Sigmoid colon (tissue), 7 donors: Measurements from ENCODE around the gene SPEM3. TPM values are rescaled to one million over a fixed set of nuclear protein-coding genes. Genes with fewer than 3 reads are reported as not detected.
A peak's percentile ranks its signal among the peaks of the same experiment; 100 is the strongest.
"Not testable (repeated sequence)": the region's sequence is repeated elsewhere in the genome, so short reads cannot be mapped to it uniquely, and the experiment has no call there.

ENCODE experiments used
- DNase-seq: peaks from one replicate; pipeline ENCODE4 v3.0.0-alpha.2; 2019
- H3K27ac ChIP-seq, 4 donors: fragments of 200-600 bp; sonication (generic); one replicate each; pipeline ENCODE4 v1.5.1; 2016 to 2019; ENCODE audit warnings: mild to moderate bottlenecking in 1 of 4
- H3K27me3 ChIP-seq, 3 donors: fragments of 200-600 bp; sonication (generic); one replicate each; pipeline ENCODE4 v1.5.1; 2019; ENCODE audit warnings: mild to moderate bottlenecking in 1 of 3
- H3K36me3 ChIP-seq, 4 donors: fragments of 200-600 bp; sonication (generic); one replicate each; pipeline ENCODE4 v1.5.1; 2016 to 2019
- H3K4me1 ChIP-seq, 4 donors: fragments of 200-600 bp; sonication (generic); one replicate each; pipeline ENCODE4 v1.5.1; 2017 to 2019
- H3K4me3 ChIP-seq, 4 donors: fragments of 200-600 bp; sonication (generic); one replicate each; pipeline ENCODE4 v1.5.1; 2017 to 2019; ENCODE audit warnings: mild to moderate bottlenecking in 2 of 4, moderate library complexity in 1 of 4
- H3K9me3 ChIP-seq, 4 donors: fragments of 200-600 bp in 3 of 4; sonication (generic) in 3 of 4; one replicate each; pipeline versions ENCODE4 v1.5.1 to v1.6.1; 2013 to 2019
- EP300 ChIP-seq, 4 donors: sonication (generic); formaldehyde crosslinking; IDR thresholded peaks; one replicate each; pipeline ENCODE4 v1.6.1; 2017; ENCODE audit warnings: antibody characterized with exemption in 4 of 4
- POLR2A ChIP-seq, 2 donors: fragments of 450-650 bp; IDR thresholded peaks; one replicate each; pipeline ENCODE4 v1.6.1; 2016; ENCODE audit warnings: antibody characterized with exemption in 2 of 2, mild to moderate bottlenecking in 2 of 2, moderate library complexity in 2 of 2
- POLR2AphosphoS5 ChIP-seq, 4 donors: sonication (generic); formaldehyde crosslinking; IDR thresholded peaks; one replicate each; pipeline ENCODE4 v1.6.1; 2017; ENCODE audit warnings: antibody characterized with exemption in 4 of 4
- WGBS, 2 donors: extraction: QIAGEN DNeasy Blood & Tissue Kit; methylation state at CpG; one replicate each; pipeline ENCODE4 v1.1.7; 2013; 5-methylcytosine and 5-hydroxymethylcytosine counted together
- intact Hi-C: fragments of 100-400 bp; cut with DNase I; formaldehyde crosslinking; loops from one replicate; pipeline ENCODE4 v1.15.1; 2023
- polyA plus RNA-seq, 3 donors: library from polyadenylated mRNA; stranded (reverse); fragments of 200-250 nt; gene quantifications; one replicate each; pipeline ENCODE4 v1.2.3, GENCODE V29; 2013
- total RNA-seq, 4 donors: library from RNA; depleted of rRNA; stranded (reverse); fragments of >200 nt; gene quantifications; one replicate each; pipeline ENCODE4 v1.1.0, GENCODE V29; 2016
- TF ChIP-seq, protein P1 (sequence below), 4 experiments: fragments of 450-650 bp in 3 of 4; fragments of 200-600 bp in 1 of 4; IDR thresholded peaks; one replicate each; pipeline ENCODE4 v1.5.1; 2016 to 2019; ENCODE audit warnings: antibody characterized with exemption in 4 of 4, mild to moderate bottlenecking in 3 of 4, moderate library complexity in 2 of 4
- donor health status: healthy with polysubstance abuse.
- donor health status: Bipolar disorder and iron deficiency.
- donor health status: healthy.

The SPEM3 gene
- total and polyA plus RNA-seq, 7 donors = not detected

DNA sequence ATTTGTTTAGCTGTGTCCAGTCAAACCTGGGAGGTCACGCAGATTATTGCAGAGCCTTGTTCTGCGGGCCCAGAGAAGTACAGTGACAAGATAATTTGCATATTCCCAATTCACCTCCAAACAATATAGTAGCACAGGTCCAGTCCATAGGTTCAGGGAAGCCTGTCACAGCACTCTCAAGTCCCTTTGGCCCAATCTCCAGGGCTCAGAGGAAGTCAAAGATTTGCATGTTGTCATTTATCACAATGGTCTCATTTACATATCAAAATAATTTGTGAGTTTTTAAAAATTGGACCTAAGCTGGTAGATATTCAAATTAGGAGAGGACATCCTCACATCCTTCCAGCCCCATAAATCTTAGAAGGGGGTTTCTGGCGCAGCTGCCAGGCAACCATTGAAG, 38.8 kb downstream of the SPEM3 start:
- H3K4me1 ChIP-seq = peaks cover 0 to 61% (median 34%) of the 10 kb centered on the region in 4 donors
- no peak overlapping the region for H3K4me3 ChIP-seq
- 85 to 91% methylated on average over 3 of the region's 3 CpGs for WGBS, 2 donors
- intact Hi-C loops = no loop called here
- peak overlapping the region; percentile 46 to 59 (median 50) for H3K27ac ChIP-seq
- TF ChIP-seq EP300 (IDR thresholded peaks at IDR 0.05) (no peak), POLR2A (IDR thresholded peaks at IDR 0.05) (no peak), POLR2AphosphoS5 (IDR thresholded peaks at IDR 0.05) (no peak)
- TF ChIP-seq, protein P1, sequence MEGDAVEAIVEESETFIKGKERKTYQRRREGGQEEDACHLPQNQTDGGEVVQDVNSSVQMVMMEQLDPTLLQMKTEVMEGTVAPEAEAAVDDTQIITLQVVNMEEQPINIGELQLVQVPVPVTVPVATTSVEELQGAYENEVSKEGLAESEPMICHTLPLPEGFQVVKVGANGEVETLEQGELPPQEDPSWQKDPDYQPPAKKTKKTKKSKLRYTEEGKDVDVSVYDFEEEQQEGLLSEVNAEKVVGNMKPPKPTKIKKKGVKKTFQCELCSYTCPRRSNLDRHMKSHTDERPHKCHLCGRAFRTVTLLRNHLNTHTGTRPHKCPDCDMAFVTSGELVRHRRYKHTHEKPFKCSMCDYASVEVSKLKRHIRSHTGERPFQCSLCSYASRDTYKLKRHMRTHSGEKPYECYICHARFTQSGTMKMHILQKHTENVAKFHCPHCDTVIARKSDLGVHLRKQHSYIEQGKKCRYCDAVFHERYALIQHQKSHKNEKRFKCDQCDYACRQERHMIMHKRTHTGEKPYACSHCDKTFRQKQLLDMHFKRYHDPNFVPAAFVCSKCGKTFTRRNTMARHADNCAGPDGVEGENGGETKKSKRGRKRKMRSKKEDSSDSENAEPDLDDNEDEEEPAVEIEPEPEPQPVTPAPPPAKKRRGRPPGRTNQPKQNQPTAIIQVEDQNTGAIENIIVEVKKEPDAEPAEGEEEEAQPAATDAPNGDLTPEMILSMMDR (IDR thresholded peaks at IDR 0.05) = no peak
- no peak for DNase-seq
- peaks cover 18 to 43% (median 27%) of the 10 kb centered on the region in 4 donors for H3K36me3 ChIP-seq
- no peaks in the 10 kb centered on the region for H3K9me3 ChIP-seq
- no peaks in the 10 kb centered on the region for H3K27me3 ChIP-seq

DNA sequence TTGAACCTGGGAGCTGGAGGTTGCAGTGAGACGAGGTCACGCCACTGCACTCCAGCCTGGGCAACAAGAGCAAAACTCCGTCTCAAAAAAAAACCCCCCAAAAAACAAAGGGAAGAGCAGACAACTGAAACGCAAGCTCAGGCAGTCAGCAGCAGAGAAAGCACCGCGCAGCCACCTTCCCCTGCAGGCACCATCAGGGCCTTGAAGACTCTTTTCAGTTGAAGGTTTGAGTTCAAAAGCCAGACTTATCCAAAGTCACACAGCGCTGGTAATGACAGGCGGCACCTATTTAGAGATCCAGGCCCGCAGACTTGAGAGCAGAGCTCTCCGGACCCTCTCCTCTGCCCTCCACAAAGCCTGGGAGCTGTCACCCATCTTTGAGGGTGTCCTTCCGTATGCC, 39.6 kb downstream of the SPEM3 start:
- Histone ChIP-seq H3K9me3 (no peaks in the 10 kb centered on the region), H3K36me3 (peaks cover 13 to 36% (median 20%) of the 10 kb centered on the region in 4 donors), H3K27ac (no peak overlapping the region), H3K27me3 (no peaks in the 10 kb centered on the region), H3K4me1 (peaks cover 0 to 62% (median 34%) of the 10 kb centered on the region in 4 donors), H3K4me3 (no peak overlapping the region)
- no peak for TF ChIP-seq EP300 (IDR thresholded peaks at IDR 0.05)
- no peak for TF ChIP-seq POLR2A (IDR thresholded peaks at IDR 0.05)
- TF ChIP-seq POLR2AphosphoS5 (IDR thresholded peaks at IDR 0.05) = no peak
- TF ChIP-seq, protein P1 (IDR thresholded peaks at IDR 0.05) = no peak
- WGBS, 2 donors = 91 to 95% methylated on average over 11 of the region's 11 CpGs
- intact Hi-C loops = no loop called here
- no peak for DNase-seq

DNA sequence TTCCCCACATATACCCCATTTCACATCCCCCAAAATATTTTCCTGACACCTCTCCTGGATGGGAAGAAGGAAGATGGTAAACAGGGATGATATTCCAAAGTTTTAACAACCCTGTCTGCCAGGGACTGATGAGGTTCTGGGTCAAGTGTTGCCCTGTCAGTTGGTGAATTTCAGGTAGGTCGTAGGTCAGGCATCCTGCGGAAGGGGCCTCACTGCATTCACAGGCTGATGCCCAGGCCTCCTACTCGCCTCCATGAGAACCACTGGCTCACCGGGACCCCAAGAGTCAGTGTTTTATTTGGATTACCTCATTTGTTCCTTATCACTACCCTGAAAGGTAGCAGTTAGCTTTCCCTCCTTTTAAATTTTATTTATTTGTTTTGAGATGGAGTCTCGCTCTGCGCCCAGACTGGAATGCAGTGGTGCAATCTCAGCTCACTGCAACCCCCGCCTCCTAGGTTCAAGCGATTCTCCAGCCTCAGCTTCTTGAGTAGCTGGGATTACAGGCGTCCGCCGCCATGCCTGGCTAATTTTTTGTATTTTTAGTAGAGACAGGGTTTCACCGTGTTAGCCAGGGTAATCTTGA, 40.2 kb downstream of the SPEM3 start:
- Histone ChIP-seq H3K27ac (no peak overlapping the region), H3K4me3 (no peak overlapping the region), H3K9me3 (no peaks in the 10 kb centered on the region), H3K36me3 (peaks cover 7 to 29% (median 14%) of the 10 kb centered on the region in 4 donors), H3K4me1 (peaks cover 0 to 68% (median 36%) of the 10 kb centered on the region in 4 donors), H3K27me3 (no peaks in the 10 kb centered on the region)
- WGBS, 2 donors = 78 to 85% methylated on average over 12 of the region's 12 CpGs
- intact Hi-C loops = no loop called here
- TF ChIP-seq EP300 (IDR thresholded peaks at IDR 0.05) = no peak
- no peak for DNase-seq

DNA sequence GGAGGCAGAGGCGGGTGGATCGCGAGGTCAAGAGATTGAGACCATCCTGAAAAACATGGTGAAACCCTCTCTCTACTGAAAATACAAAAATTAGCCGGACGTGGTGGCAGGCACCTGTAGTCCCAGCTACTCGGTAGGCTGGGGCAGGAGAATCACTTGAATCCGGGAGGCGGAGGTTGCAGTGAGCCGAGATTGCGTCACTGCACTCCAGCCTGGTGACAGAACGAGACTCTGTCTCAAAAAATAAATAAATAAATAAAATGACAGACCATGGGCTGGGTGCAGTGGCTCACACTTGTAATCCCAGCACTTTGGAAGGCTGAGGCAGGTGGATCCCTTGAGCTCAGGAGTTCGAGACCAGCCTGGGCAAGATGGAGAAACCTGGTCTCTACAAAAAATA, 41.2 kb downstream of the SPEM3 start:
- H3K4me3 ChIP-seq, DNase-seq, intact Hi-C loops, H3K27ac ChIP-seq, H3K27me3 ChIP-seq, H3K9me3 ChIP-seq: not testable (repeated sequence)
- 95% methylated on average over 12 of the region's 12 CpGs for whole genome bisulfite sequencing, 2 donors
- Histone ChIP-seq H3K36me3 (peaks cover 7 to 21% (median 14%) of the 10 kb centered on the region in 4 donors), H3K4me1 (peaks cover 0 to 76% (median 44%) of the 10 kb centered on the region in 4 donors)

DNA sequence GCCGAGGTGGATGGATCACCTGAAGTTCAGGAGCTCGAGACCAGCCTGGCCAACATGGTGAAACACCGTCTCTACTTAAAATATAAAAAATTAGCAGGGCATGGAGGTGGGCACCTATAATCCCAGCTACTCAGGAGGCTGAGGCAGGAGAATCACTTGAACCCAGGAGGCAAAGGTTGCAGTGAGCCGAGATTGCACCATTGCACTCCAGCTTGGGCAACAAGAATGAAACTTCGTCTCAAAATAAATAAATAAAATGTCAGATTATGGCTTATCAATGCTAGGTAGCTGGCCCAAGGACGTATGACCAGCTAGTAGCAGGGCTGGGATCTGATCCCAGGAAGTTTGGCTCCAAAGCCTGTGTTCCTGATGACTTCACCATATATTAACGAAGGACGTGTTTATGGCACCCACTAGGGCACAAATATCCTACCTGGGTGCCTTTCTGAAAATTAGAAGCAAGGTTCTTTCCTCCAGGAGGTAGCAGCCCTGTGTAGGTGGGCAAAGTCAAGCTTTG, 41.9 kb downstream of the SPEM3 start:
- H3K27me3 ChIP-seq, intact Hi-C loops, H3K4me3 ChIP-seq, DNase-seq, H3K27ac ChIP-seq, H3K9me3 ChIP-seq: not testable (repeated sequence)
- peaks cover 0 to 83% (median 49%) of the 10 kb centered on the region in 4 donors for H3K4me1 ChIP-seq
- H3K36me3 ChIP-seq = peaks cover 5 to 17% (median 12%) of the 10 kb centered on the region in 4 donors
- WGBS, 2 donors = 73 to 85% methylated on average over 8 of the region's 8 CpGs

GRCh38 chr17:7471729-7472128, 43.1 kb downstream of the SPEM3 start:
- H3K27ac ChIP-seq = no peak overlapping the region
- H3K36me3 ChIP-seq = peaks cover 0 to 6% (median under 1%) of the 10 kb centered on the region in 4 donors
- 71 to 91% methylated on average over 2 of the region's 2 CpGs for WGBS, 2 donors
- intact Hi-C loops = no loop called here
- H3K4me1 ChIP-seq = peaks cover 0 to 84% (median 51%) of the 10 kb centered on the region in 4 donors
- no peak overlapping the region for H3K4me3 ChIP-seq
- H3K9me3 ChIP-seq = no peaks in the 10 kb centered on the region
- DNase-seq = no peak
- H3K27me3 ChIP-seq = no peaks in the 10 kb centered on the region
- TF ChIP-seq EP300 (IDR thresholded peaks at IDR 0.05) = no peak
- no peak for TF ChIP-seq POLR2AphosphoS5 (IDR thresholded peaks at IDR 0.05)
- TF ChIP-seq, protein P1 (IDR thresholded peaks at IDR 0.05) = no peak
- no peak for TF ChIP-seq POLR2A (IDR thresholded peaks at IDR 0.05)

- H3K9me3 ChIP-seq, H3K4me3 ChIP-seq, DNase-seq, H3K27me3 ChIP-seq, H3K36me3 ChIP-seq, intact Hi-C loops: not testable (repeated sequence)
- Histone ChIP-seq H3K4me1 (peaks cover 0 to 73% (median 53%) of the 10 kb centered on the region in 4 donors), H3K27ac (peak overlapping the region; percentile 94 to 100 (median 100))
- WGBS, 2 donors = 89 to 92% methylated on average over 8 of the region's 8 CpGs
Measured at GRCh38 chr17:7474767-7475166, 46.1 kb downstream of the SPEM3 start.
